Thyroid gland (tissue), 4 donors: ENCODE results near the gene LRP3.

Experiments
- POLR2A ChIP-seq, 2 donors: fragments of 450-650 bp; IDR thresholded peaks; one replicate each; pipeline ENCODE4 v1.6.1; 2017; ENCODE audit warnings: antibody characterized with exemption in 2 of 2, mild to moderate bottlenecking in 2 of 2, moderate library complexity in 1 of 2
- TF ChIP-seq, protein P1 (sequence below), 6 experiments: fragments of 200-600 bp in 3 of 6; fragments of 450-650 bp in 3 of 6; sonication (generic) in 3 of 6; IDR thresholded peaks; one replicate each; pipeline ENCODE4 v1.5.1; 2016 to 2019; ENCODE audit warnings: antibody characterized with exemption in 6 of 6, mild to moderate bottlenecking in 2 of 6, inconsistent platforms in 1 of 6, moderate library complexity in 1 of 6

DNA sequence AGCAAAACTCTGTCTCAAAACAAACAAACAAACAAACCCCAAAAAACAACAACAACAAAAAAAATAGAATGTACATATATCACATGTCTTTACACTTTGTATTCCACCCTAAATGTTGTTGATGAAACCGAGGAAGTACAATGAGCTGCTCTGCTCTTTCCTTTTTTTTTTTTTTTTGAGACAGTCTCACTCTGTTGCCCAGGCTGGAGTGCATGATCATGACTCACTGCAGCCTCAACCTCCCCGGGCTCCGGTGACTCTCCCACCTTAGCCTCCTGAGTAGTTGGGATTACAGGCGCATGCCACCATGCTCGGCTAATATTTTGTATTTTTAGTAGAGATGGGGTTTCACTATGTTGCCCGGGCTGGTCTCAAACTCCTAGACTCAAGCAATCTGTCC lies 30.6 kb upstream of the LRP3 start:
- TF ChIP-seq, protein P1, sequence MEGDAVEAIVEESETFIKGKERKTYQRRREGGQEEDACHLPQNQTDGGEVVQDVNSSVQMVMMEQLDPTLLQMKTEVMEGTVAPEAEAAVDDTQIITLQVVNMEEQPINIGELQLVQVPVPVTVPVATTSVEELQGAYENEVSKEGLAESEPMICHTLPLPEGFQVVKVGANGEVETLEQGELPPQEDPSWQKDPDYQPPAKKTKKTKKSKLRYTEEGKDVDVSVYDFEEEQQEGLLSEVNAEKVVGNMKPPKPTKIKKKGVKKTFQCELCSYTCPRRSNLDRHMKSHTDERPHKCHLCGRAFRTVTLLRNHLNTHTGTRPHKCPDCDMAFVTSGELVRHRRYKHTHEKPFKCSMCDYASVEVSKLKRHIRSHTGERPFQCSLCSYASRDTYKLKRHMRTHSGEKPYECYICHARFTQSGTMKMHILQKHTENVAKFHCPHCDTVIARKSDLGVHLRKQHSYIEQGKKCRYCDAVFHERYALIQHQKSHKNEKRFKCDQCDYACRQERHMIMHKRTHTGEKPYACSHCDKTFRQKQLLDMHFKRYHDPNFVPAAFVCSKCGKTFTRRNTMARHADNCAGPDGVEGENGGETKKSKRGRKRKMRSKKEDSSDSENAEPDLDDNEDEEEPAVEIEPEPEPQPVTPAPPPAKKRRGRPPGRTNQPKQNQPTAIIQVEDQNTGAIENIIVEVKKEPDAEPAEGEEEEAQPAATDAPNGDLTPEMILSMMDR (IDR thresholded peaks at IDR 0.05), result no peak
- TF ChIP-seq POLR2A (IDR thresholded peaks at IDR 0.05), result no peak
